HUES6 (cell line): ENCODE measurements around the gene CCDC85C.

Experiments used
- H3K27ac ChIP-seq: 2 replicates; pipeline ENCODE4 v1.7.0; 2013; ENCODE audit warnings: low read depth, mild to moderate bottlenecking, low read length, inconsistent platforms
- H3K27me3 ChIP-seq: 2 replicates; pipeline ENCODE4 v1.6.1; 2013; ENCODE audit warnings: low read length; ENCODE audit not compliant: control insufficient read depth, insufficient read depth
- H3K36me3 ChIP-seq: 2 replicates; pipeline ENCODE4 v1.6.1; 2013; ENCODE audit warnings: low read length; ENCODE audit not compliant: control insufficient read depth, insufficient read depth
- H3K4me1 ChIP-seq: 2 replicates; pipeline ENCODE4 v1.6.1; 2013; ENCODE audit warnings: low read length; ENCODE audit not compliant: control insufficient read depth, insufficient read depth
- H3K4me3 ChIP-seq: 2 replicates; pipeline ENCODE4 v1.5.1; 2013; ENCODE audit warnings: low read depth, low read length
- H3K9ac ChIP-seq: one replicate; pipeline ENCODE4 v1.6.1; 2013; ENCODE audit warnings: mild to moderate bottlenecking, low read length
- H3K9me3 ChIP-seq: 2 replicates; pipeline ENCODE4 v1.6.1; 2013; ENCODE audit warnings: low read depth, low read length; ENCODE audit not compliant: control insufficient read depth, insufficient read depth

The CCDC85C gene

DNA sequence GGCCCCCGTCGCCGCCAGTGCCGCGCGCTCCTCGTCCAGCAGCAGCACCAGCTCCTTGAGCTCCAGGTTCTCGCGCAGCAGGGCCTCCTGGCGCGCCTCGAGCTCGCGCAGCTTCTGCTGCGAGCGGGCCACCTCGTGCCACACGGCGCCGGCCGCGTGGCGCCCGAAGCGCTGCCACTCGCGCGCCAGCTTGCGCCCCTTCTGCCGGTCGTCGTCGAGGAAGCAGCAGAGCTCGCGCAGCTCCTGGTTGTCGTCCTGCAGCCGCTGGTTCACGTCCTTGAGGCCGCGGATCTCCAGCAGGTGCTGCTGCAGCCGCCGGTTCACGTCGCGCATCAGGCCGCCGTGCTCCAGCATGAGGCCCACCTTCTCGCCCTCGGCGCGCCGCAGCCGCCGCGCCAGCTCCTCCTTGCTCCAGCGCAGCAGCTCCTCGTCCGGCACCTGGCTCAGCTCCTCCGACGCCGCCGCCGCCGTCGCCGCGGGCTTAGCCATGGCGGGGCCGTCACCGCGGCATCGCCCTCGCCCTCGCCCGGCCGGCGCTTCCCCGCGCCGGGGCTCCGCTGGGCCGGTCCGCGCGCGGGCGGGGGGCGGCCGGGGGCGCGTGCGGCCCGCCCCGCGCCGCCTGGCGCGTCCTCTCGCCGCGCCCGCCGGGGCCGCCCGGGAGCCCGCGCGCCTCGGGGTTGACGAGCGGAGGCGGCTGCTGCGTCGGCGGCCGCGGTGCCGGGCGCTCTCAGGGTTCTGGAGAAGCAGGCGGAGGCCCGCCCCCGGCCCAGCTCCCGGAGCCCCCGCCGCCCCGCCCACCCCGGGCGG lies at the start of gene CCDC85C:
CCDC85C (minus strand) TSS at position 737 of the 807 bp plus-strand sequence; CDS start at position 489, 248 bp downstream.
- Histone ChIP-seq H3K4me3 (peak within 1 kb of the TSS; percentile 87), H3K4me1 (peaks cover 42% of the 10 kb centered on the region), H3K36me3 (no peaks in the 10 kb centered on the region), H3K27me3 (peaks cover 38% of the 10 kb centered on the region), H3K9ac (peak within 1 kb of the TSS; percentile 78), H3K27ac (peak within 1 kb of the TSS; percentile 78; the same call in 1 of the 2 replicates), H3K9me3 (no peaks in the 10 kb centered on the region)

DNA sequence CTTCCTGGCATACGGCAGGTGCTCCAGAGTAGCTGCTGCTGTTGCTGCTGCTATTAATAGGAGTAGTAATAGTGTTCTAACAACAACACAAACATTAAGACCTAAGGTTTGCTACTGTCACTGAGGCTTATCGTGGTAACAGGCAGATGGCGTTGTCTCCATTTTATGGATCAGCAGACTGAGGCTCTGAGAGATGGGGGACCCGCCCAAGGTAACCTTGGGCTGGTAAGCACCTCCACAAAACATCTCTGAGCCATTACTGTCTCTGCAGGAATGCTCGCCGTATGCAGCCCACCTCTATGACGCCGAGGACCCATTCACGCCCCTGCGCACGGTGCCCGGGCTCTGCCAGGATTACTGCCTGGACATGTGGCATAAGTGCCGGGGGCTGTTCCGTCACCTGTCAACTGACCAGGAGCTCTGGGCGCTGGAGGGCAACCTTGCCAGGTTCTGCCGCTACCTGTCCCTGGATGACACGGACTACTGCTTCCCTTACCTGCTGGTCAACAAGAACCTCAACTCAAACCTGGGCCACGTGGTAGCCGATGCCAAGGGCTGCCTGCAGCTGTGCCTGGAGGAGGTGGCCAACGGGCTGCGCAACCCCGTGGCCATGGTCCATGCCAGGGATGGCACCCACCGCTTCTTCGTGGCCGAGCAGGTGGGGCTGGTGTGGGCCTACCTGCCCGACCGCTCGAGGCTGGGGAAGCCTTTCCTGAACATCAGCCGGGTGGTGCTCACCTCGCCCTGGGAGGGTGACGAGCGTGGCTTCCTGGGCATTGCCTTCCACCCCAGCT lies 48.1 kb upstream of the CCDC85C start:
- no peak overlapping the region for H3K27ac ChIP-seq
- no peaks in the 10 kb centered on the region for H3K36me3 ChIP-seq
- H3K27me3 ChIP-seq: no peaks in the 10 kb centered on the region; the same call in 1 of the 2 replicates
- H3K9me3 ChIP-seq: no peaks in the 10 kb centered on the region
- H3K4me3 ChIP-seq: no peak overlapping the region
- peaks cover 10% of the 10 kb centered on the region; the same call in 1 of the 2 replicates for H3K4me1 ChIP-seq
- no peak overlapping the region for H3K9ac ChIP-seq

DNA sequence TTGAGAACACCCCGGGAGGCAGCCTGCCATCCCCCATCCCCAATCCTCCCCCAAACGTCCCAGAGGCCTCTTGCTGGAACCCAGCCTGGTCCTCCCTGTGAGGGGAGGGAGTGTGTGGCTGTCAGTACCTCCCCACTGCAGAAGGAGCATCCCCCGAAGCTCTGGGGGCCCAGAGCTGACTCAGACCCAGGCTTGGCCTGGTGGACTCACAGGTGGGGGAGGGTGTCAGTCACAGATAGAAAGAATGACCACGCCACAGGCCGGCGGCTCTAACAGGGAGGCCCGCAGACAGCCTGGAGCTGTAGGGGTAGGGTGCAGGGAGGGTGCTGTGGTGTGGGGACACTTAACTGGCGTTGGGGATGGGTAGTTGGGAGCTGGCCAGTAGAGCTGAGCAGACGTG lies 46.2 kb upstream of the CCDC85C start:
- Histone ChIP-seq H3K36me3 (no peaks in the 10 kb centered on the region), H3K9ac (no peak overlapping the region), H3K27ac (no peak overlapping the region), H3K9me3 (no peaks in the 10 kb centered on the region), H3K4me3 (no peak overlapping the region), H3K4me1 (peaks cover 17% of the 10 kb centered on the region), H3K27me3 (peaks cover 11% of the 10 kb centered on the region)

DNA sequence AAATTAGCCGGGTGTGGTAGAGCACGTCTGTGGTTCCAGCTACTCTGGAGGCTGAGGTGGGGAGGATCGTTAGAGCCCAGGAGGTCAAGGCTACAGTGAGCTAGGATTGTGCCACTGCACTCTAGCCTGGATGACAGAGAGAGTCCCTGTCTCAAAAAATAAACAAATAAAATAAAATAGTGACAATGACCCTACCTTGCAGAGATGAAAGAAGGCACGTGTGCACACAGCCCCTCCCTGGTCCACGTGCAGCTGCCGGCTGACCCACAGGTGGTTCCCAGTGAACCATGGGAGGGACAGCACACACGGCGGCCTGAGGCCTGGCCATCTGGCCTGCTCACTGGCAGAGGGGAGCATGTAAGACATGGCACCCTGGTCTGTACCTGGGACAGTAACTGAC lies 45.6 kb upstream of the CCDC85C start:
- peaks cover 16% of the 10 kb centered on the region for H3K27me3 ChIP-seq
- no peak overlapping the region for H3K27ac ChIP-seq
- peaks cover 17% of the 10 kb centered on the region for H3K4me1 ChIP-seq
- H3K4me3 ChIP-seq: no peak overlapping the region
- H3K9me3 ChIP-seq: no peaks in the 10 kb centered on the region
- no peak overlapping the region for H3K9ac ChIP-seq
- no peaks in the 10 kb centered on the region for H3K36me3 ChIP-seq

DNA sequence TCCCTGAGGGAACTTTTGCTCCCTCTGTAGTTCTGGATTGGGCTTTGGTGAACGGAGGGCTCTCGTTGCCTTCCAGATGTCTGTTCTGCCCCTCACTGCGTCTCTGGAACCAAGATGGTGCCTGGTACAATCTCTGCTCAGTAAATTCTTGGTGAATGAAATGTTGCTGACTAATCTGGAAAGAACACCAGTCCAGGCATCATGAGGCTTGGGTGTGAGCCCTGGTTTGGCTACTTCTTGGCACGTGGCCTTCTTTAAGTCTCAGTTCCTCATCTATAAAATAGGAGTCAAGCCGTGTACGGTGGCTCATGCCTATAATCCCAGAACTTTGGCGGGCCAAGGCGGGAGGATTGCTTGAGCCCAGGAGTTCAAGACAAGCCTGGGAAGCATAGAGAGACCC lies 45.2 kb upstream of the CCDC85C start:
- Histone ChIP-seq H3K4me3 (no peak overlapping the region), H3K27me3 (peaks cover 20% of the 10 kb centered on the region), H3K36me3 (no peaks in the 10 kb centered on the region), H3K9me3 (no peaks in the 10 kb centered on the region), H3K27ac (no peak overlapping the region), H3K4me1 (peaks cover 17% of the 10 kb centered on the region), H3K9ac (no peak overlapping the region)

DNA sequence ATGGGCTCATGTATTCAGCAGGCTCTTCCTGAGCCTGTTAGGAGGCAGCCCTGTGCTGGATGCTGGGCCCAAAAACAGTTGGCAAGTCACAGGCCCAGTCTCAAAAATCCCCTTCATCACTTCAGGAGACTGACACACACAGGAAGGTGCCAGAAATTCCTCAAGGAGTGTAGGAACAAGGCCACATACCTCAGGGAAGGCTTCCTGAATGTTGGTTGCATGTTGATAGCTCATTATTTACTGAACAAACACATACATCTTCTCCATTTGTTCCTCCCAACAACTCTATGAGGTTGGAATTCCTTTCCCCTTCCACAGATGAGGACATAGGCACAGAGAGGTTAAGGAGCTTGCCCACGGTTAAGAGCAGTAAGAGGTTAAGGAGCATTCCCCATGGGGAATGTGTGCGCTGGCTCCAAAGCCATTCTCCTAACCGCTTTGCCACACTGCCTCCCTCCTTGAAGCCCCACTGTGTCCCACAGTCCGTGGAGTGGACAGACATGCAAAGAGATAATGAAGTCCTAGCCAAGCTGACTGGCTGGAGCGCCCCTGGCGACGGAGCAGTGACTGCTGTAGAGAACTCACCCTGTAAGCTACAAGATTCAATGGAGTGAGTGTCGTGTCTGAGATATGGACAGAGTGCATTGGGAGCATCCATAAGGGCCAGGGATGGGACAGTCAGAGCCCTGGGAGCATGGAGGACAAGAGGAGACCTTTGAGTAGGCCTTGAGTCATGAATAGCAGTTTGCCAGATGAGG lies 44.2 kb upstream of the CCDC85C start:
- Histone ChIP-seq H3K4me1 (peaks cover 22% of the 10 kb centered on the region), H3K9ac (no peak overlapping the region), H3K36me3 (no peaks in the 10 kb centered on the region), H3K4me3 (no peak overlapping the region), H3K27me3 (peaks cover 27% of the 10 kb centered on the region), H3K9me3 (no peaks in the 10 kb centered on the region), H3K27ac (no peak overlapping the region)

DNA sequence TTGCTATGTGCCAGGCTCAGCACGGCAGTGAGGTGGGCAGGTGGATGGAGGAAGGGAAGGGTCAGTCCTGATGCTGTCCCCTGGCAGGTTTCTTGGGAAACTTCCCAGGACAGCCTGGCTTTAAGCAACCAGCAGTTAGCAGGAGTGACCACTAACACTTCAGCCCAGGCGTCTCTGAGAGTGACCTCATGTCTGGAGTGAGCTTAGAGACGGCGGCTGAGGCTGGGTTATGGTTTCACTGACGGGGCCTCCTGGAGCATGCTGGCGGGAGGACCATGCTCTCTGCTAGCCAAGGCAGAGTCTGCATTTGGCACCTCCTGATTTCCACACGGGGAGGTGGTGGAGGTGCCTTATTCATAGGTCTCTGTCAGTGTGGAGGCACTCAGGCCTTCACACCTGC lies 43.4 kb upstream of the CCDC85C start:
- H3K27ac ChIP-seq: no peak overlapping the region
- no peaks in the 10 kb centered on the region for H3K36me3 ChIP-seq
- H3K27me3 ChIP-seq: peaks cover 27% of the 10 kb centered on the region
- peaks cover 23% of the 10 kb centered on the region for H3K4me1 ChIP-seq
- H3K4me3 ChIP-seq: no peak overlapping the region
- no peak overlapping the region for H3K9ac ChIP-seq
- H3K9me3 ChIP-seq: no peaks in the 10 kb centered on the region

DNA sequence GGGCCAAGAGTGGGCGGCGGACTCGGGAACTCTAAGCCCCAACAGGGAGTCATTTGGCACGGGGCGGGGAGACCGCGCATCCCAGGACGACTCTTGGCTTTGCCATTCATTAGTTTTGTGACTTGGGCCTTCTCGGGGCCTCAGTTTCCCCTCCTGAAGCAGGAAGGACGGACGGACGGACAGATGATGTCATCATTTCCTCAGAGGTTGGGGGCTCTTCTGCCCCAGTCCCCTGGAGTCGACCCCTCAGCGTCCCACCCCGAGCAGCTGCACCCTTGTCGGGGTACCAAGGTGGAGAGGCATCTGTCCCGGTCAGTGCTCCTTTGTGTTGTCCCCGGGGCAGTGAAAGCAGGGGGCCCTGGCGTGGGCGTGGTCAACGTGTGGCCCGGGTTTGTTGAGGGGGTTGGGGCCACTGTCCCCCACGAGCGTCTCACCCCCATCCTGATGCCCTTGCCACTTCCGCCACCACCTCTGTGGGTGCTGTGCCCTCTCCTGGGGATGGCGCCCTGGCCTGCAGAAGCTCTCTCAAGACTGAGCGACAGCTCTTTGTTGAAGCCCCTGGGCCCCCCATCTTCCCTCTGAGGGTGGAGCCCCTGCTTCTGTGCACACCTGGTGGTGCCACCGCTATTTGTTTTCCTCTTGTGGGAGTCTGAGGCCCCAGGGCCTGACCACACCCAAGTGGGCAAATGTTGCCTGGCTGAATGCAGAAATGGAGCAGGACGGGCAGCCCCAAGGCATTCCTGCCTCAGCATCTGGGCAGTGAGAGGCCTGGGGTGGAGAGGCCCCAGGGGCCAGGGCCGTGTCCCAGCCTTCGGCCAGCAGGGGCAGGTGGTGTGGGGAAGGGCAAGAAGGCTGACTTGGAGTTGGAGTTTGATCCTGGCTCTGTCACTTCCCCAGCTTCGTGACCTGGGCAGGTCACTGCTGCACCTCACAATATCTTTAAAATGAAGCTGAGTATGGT lies 41.8 kb upstream of the CCDC85C start:
- Histone ChIP-seq H3K27me3 (peaks cover 27% of the 10 kb centered on the region), H3K9ac (peak overlapping the region; percentile 48), H3K9me3 (no peaks in the 10 kb centered on the region), H3K36me3 (no peaks in the 10 kb centered on the region), H3K4me3 (peak overlapping the region; percentile 71), H3K27ac (no peak overlapping the region), H3K4me1 (peaks cover 23% of the 10 kb centered on the region)

DNA sequence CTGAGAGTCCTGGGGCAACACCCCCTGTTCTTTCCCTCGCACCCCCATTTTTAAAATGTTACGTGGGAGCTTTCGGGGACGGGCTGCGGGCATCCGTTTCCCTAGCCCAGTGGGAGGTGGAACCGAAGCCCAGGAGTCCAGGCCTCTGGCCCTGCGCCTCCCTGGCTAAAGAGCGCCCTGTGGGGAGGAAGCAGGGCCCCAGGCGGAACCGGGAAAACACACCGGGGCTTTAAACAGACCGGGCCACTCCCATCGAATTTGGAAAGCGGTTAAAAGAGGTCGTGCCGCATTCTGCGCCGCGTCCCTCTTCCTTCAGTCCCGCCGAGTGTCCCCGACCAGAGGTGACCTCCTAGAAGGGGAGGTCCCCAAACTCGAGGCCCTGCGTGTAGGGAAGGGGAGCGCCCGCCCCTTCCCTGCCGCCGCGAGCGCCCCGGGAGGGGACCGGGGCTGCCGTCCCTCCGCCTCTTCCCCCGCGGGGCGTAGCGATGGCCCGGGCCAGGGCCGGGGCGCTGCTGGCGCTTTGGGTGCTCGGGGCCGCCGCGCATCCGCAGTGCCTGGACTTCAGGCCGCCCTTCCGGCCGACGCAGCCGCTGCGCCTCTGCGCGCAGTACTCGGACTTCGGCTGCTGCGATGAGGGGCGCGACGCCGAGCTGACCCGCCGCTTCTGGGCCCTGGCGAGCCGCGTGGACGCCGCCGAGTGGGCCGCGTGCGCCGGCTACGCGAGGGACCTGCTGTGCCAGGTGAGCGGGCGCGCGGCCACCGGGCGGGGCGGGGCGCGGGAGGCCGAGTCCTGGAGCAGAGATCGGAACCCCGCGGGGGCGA lies 40.9 kb upstream of the CCDC85C start, which contains the start of gene HHIPL1:
HHIPL1 (plus strand) TSS at position 407 of the 822 bp plus-strand sequence; CDS start at position 486, 79 bp downstream.
- H3K27ac ChIP-seq: no peak within 1 kb of the TSS
- peaks cover 27% of the 10 kb centered on the region for H3K27me3 ChIP-seq
- H3K36me3 ChIP-seq: no peaks in the 10 kb centered on the region
- no peaks in the 10 kb centered on the region for H3K9me3 ChIP-seq
- H3K4me3 ChIP-seq: peak within 1 kb of the TSS; percentile 71
- H3K9ac ChIP-seq: peak within 1 kb of the TSS; percentile 48
- peaks cover 23% of the 10 kb centered on the region for H3K4me1 ChIP-seq
